ENCODE measurements around the gene RNPS1.
A peak's percentile ranks its signal among the peaks of the same experiment; 100 is the strongest.

RNPS1 gene

DNA sequence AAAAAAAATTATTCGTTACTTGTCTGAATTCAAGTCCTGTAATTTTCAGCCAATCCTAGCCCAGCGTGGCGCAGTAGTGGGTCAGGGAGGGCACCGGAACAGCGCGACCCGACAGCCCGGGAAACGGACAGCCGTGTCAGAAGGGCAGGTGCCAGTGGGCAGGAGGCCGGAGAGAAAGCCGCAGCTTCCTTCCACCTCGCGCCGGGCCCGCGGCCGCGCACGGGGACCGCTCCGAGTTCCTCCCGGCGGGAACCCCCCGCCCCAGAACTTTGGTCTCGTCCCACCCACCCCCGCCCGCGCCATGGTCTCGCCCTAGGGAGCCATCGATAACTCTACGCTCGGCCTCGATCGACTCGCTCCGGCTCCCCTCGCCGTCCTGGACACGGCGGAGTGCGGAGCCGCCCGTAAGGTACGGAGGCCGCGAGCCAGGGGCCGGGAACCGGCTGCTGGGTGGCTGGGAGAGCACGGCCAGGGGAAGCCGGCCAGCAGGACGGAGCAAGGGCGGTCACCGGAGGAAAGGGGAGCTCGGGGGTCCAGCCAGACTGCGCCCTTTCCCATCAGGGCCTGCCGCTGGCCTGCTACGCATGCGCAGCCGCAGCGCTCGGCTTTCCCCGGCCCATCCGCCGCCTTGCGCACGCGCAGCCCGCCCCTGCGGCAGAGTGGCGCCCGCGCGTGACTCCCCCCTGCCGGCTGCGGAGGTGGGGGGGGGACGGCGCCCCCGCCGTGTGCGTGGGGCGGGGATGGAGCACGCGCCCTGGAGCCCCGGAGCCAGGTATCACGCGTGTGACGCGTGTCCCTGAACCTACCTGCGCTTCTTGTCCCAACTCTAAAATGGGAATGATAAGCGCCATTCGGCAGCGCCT, 62.6 kb downstream of the RNPS1 start, which contains the start of gene MLST8:
MLST8 (plus strand) TSS at position 351 of the 863 bp plus-strand sequence. CDS start 632 bp downstream, outside the sequence.
- no peaks in the 10 kb centered on the region for H3K9me3 ChIP-seq (ENCODE audit: insufficient read depth, low read length, severe bottlenecking)
- H3K4me3 ChIP-seq (ENCODE audit: low read depth in 1 of 2, low read length in 2 of 2), result peak within 1 kb of the TSS; percentile 80 to 89
- peak within 1 kb of the TSS; percentile 96 for H3K4me2 ChIP-seq (ENCODE audit: insufficient read depth, low read length)
- DNase-seq, result peak; percentile 86
- H3K9ac ChIP-seq (ENCODE audit: low read depth, low read length), result peak within 1 kb of the TSS; percentile 91
- peak within 1 kb of the TSS; percentile 99 for H2AFZ ChIP-seq (ENCODE audit: low read depth, low read length)
- ATAC-seq (ENCODE audit: insufficient read depth, low read depth), result peak; percentile 69
- no peak for TF ChIP-seq EZH2 (IDR thresholded peaks at IDR 0.05; ENCODE audit: borderline replicate concordance, low read depth, low read length, severe bottlenecking)
- TF ChIP-seq, protein P1, sequence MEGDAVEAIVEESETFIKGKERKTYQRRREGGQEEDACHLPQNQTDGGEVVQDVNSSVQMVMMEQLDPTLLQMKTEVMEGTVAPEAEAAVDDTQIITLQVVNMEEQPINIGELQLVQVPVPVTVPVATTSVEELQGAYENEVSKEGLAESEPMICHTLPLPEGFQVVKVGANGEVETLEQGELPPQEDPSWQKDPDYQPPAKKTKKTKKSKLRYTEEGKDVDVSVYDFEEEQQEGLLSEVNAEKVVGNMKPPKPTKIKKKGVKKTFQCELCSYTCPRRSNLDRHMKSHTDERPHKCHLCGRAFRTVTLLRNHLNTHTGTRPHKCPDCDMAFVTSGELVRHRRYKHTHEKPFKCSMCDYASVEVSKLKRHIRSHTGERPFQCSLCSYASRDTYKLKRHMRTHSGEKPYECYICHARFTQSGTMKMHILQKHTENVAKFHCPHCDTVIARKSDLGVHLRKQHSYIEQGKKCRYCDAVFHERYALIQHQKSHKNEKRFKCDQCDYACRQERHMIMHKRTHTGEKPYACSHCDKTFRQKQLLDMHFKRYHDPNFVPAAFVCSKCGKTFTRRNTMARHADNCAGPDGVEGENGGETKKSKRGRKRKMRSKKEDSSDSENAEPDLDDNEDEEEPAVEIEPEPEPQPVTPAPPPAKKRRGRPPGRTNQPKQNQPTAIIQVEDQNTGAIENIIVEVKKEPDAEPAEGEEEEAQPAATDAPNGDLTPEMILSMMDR (IDR thresholded peaks at IDR 0.05; ENCODE audit: borderline replicate concordance, extremely low read depth, low read length, poor library complexity, severe bottlenecking), result peak; percentile 30
- no peaks in the 10 kb centered on the region for H3K27me3 ChIP-seq (ENCODE audit: insufficient read depth, low read length, poor library complexity)
- H3K36me3 ChIP-seq (ENCODE audit: insufficient read depth, low read length), result peaks cover 38% of the 10 kb centered on the region
- peaks cover 33% of the 10 kb centered on the region for H3K4me1 ChIP-seq (ENCODE audit: insufficient read depth, low read length)
- H3K79me2 ChIP-seq (ENCODE audit: insufficient read depth, low read length), result peaks cover 31% of the 10 kb centered on the region
- H4K20me1 ChIP-seq (ENCODE audit: insufficient read depth, low read length), result peaks cover 5% of the 10 kb centered on the region; the same call in 1 of the 2 replicates
- H3K27ac ChIP-seq (ENCODE audit: low read length), result peak within 1 kb of the TSS; percentile 99

DNA sequence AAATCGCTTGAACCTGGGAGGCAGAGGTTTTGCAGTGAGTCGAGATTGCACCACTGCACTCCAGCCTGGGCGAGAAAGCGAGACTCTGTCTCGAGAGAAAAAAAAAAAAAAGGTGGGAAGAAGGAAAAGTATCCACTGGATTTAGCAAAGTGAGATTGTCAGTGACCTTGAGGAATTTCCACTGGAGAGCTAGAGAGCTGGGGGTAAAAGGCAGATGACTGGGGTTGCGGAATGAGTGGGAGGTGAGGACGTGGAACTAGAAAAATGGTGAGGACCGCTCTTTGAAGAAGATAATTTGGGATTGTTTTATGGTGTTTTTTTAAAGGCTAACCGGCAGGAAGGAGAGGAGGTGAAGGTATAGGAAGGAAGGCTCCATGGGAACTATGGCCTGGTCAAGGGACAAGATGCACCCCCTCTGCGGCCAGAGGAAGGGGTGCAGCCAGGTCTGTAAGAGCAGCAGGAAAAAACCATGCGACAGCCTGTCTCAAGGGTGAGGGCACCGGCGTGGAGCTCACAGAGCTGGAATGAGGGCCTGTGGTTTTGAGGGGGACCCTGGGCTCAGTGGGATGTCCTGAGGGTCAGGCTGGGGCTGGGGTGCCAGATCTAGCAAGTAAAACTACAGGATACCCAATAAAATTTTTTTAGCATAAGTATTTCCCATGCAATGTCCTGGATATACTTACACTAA, 63.4 kb downstream of the RNPS1 start:
- H2AFZ ChIP-seq (ENCODE audit: low read depth, low read length), result peak overlapping the region; percentile 99
- no peaks in the 10 kb centered on the region for H4K20me1 ChIP-seq (ENCODE audit: insufficient read depth, low read length)
- H3K4me3 ChIP-seq (ENCODE audit: low read depth in 1 of 2, low read length in 2 of 2), result peak overlapping the region; percentile 80 to 89; a peak in 3 of 4 replicates
- H3K4me2 ChIP-seq (ENCODE audit: insufficient read depth, low read length), result peak overlapping the region; percentile 96
- H3K27ac ChIP-seq (ENCODE audit: low read length), result peak overlapping the region; percentile 99
- no peaks in the 10 kb centered on the region for H3K27me3 ChIP-seq (ENCODE audit: insufficient read depth, low read length, poor library complexity)
- H3K4me1 ChIP-seq (ENCODE audit: insufficient read depth, low read length), result peaks cover 33% of the 10 kb centered on the region
- TF ChIP-seq, protein P1 (IDR thresholded peaks at IDR 0.05; ENCODE audit: borderline replicate concordance, extremely low read depth, low read length, poor library complexity, severe bottlenecking), result no peak
- TF ChIP-seq EZH2 (IDR thresholded peaks at IDR 0.05; ENCODE audit: borderline replicate concordance, low read depth, low read length, severe bottlenecking), result no peak
- DNase-seq, result no peak
- H3K9ac ChIP-seq (ENCODE audit: low read depth, low read length), result peak overlapping the region; percentile 91
- peaks cover 31% of the 10 kb centered on the region for H3K79me2 ChIP-seq (ENCODE audit: insufficient read depth, low read length)
- ATAC-seq (ENCODE audit: insufficient read depth, low read depth), result peak; percentile 8; the same call in 2 of the 3 replicates
- no peaks in the 10 kb centered on the region for H3K9me3 ChIP-seq (ENCODE audit: insufficient read depth, low read length, severe bottlenecking)
- H3K36me3 ChIP-seq (ENCODE audit: insufficient read depth, low read length), result peaks cover 30% of the 10 kb centered on the region

Data from DND-41 (cell line).